ENCODE data around the gene LHPP.

The LHPP gene

DNA sequence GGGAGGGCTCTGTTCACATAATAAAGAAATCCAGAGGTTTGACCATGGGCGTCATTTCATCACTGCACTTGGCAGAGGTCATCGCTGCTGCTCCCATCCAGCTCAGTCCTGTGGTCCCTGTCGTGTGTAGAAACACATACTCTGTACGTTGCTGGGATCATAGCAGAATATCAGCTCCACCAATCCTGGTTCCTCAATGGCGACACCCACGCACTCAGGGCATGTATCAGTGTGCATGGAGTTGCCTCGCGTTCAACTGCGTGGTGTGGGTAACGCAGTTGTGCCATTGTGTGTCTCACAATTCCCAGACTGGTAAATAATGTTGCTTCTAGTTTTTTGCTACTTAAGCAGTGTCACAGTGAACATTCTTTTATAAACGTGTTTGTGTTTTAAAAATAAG, 111.1 kb downstream of the LHPP start:
- no peak overlapping the region for H4K8ac ChIP-seq (ENCODE audit: low read length)
- no peaks in the 10 kb centered on the region for H3K4me1 ChIP-seq (ENCODE audit: control insufficient read depth, insufficient read depth, low read depth, low read length)
- no peaks in the 10 kb centered on the region for H3K9me3 ChIP-seq (ENCODE audit: control insufficient read depth, low read length)
- no peaks in the 10 kb centered on the region for H3K36me3 ChIP-seq (ENCODE audit: control insufficient read depth in 1 of 2, insufficient read depth in 2 of 2, low read depth in 1 of 2, low read length in 2 of 2)
- no peak overlapping the region for H2AFZ ChIP-seq (ENCODE audit: low read depth, low read length)
- no peak overlapping the region for H2BK5ac ChIP-seq (ENCODE audit: low read depth, low read length, poor library complexity, severe bottlenecking)
- no peak overlapping the region for H3K18ac ChIP-seq (ENCODE audit: low read depth in 1 of 2, low read length in 2 of 2)
- H4K91ac ChIP-seq (ENCODE audit: low read length): peak overlapping the region; percentile 7
- no peak overlapping the region for H3K23ac ChIP-seq (ENCODE audit: low read length in 2 of 2)
- no peak overlapping the region for H2BK120ac ChIP-seq (ENCODE audit: low read depth, low read length)
- no peak overlapping the region for H3K14ac ChIP-seq (ENCODE audit: low read length in 2 of 2)
- no peak for DNase-seq
- H3K27me3 ChIP-seq (ENCODE audit: control insufficient read depth in 1 of 2, insufficient read depth in 1 of 2, low read length in 2 of 2): peaks cover 32 to 36% of the 10 kb centered on the region in 2 experiments
- H2AK5ac ChIP-seq (ENCODE audit: low read length, severe bottlenecking): no peak overlapping the region
- H2BK15ac ChIP-seq (ENCODE audit: low read depth, poor library complexity, severe bottlenecking): no peak overlapping the region
- H3K79me1 ChIP-seq (replicated peaks; ENCODE audit: low read length, poor library complexity, severe bottlenecking): no peaks in the 10 kb centered on the region
- H3K4ac ChIP-seq (ENCODE audit: low read depth in 1 of 2, low read length in 2 of 2): no peak overlapping the region
- WGBS: 88% methylated on average over 11 of the region's 11 CpGs
- no peak overlapping the region for H3K4me2 ChIP-seq (ENCODE audit: low read length, poor library complexity, severe bottlenecking)
- H3K4me3 ChIP-seq (ENCODE audit: insufficient read depth in 1 of 2, low read depth in 1 of 2, low read length in 2 of 2): no peak overlapping the region
- H3K27ac ChIP-seq (ENCODE audit: low read length, poor library complexity, severe bottlenecking): no peak overlapping the region
- no peak overlapping the region for H2BK12ac ChIP-seq (ENCODE audit: low read length in 2 of 2)
- H3K9ac ChIP-seq (ENCODE audit: low read length): no peak overlapping the region

DNA sequence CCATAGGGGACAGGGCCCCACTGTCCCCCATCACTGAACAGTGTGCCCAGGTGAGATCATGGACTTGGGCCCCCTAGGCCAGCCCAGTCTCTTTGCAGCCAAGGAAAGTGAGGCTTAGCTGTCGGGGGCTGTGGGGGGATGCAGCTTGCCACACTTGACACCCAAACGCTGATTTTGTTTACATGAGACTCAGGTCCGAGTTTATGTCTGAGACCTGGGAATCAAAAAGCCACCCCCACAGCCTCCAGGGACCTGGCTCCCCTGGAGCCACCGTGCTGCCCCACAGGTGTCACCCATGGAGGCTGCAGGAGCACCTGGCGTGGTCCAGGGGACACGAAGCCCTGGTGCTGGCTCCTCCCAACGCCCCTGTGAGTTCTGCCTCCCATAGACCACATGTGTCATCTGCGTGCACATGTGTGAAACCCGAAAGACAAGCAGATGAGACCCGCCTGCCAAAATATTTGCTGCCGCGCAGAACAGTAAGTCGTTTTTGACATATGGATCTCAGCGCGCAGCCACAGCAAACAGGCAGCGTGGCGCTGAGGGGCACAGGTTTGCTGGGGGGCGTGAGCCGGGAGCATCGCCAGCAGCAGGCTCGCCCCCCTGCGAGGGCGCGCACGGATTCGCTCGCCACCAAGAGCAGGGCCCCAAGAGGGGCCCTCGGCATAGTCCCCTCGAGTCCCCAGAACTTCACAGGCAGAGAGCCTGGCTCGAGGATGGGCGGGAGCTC, 112.3 kb downstream of the LHPP start:
- DNase-seq: no peak
- Histone ChIP-seq H3K36me3 (ENCODE audit: control insufficient read depth in 1 of 2, insufficient read depth in 2 of 2, low read depth in 1 of 2, low read length in 2 of 2) (no peaks in the 10 kb centered on the region), H4K8ac (ENCODE audit: low read length) (no peak overlapping the region), H3K4me1 (ENCODE audit: control insufficient read depth, insufficient read depth, low read depth, low read length) (no peaks in the 10 kb centered on the region), H3K18ac (ENCODE audit: low read depth in 1 of 2, low read length in 2 of 2) (no peak overlapping the region), H3K79me1 (replicated peaks; ENCODE audit: low read length, poor library complexity, severe bottlenecking) (no peaks in the 10 kb centered on the region), H3K9me3 (ENCODE audit: control insufficient read depth, low read length) (no peaks in the 10 kb centered on the region), H3K4me2 (ENCODE audit: low read length, poor library complexity, severe bottlenecking) (no peak overlapping the region), H2BK15ac (ENCODE audit: low read depth, poor library complexity, severe bottlenecking) (no peak overlapping the region), H3K27ac (ENCODE audit: low read length, poor library complexity, severe bottlenecking) (no peak overlapping the region), H3K4me3 (ENCODE audit: insufficient read depth in 1 of 2, low read depth in 1 of 2, low read length in 2 of 2) (no peak overlapping the region), H3K23ac (ENCODE audit: low read length in 2 of 2) (no peak overlapping the region), H3K14ac (ENCODE audit: low read length in 2 of 2) (no peak overlapping the region), H3K9ac (ENCODE audit: low read length) (no peak overlapping the region), H3K4ac (ENCODE audit: low read depth in 1 of 2, low read length in 2 of 2) (no peak overlapping the region), H2AFZ (ENCODE audit: low read depth, low read length) (no peak overlapping the region), H2AK5ac (ENCODE audit: low read length, severe bottlenecking) (no peak overlapping the region), H2BK5ac (ENCODE audit: low read depth, low read length, poor library complexity, severe bottlenecking) (no peak overlapping the region), H3K27me3 (ENCODE audit: control insufficient read depth in 1 of 2, insufficient read depth in 1 of 2, low read length in 2 of 2) (peaks cover 34 to 36% of the 10 kb centered on the region in 2 experiments), H2BK12ac (ENCODE audit: low read length in 2 of 2) (no peak overlapping the region), H4K91ac (ENCODE audit: low read length) (no peak overlapping the region), H2BK120ac (ENCODE audit: low read depth, low read length) (no peak overlapping the region)
- WGBS: 90% methylated on average over 31 of the region's 31 CpGs

- H3K27me3 ChIP-seq (ENCODE audit: control insufficient read depth in 1 of 2, insufficient read depth in 1 of 2, low read length in 2 of 2): peaks cover 34 to 36% of the 10 kb centered on the region in 2 experiments
- 92% methylated on average over 11 of the region's 14 CpGs for WGBS
- no peak overlapping the region for H3K9ac ChIP-seq (ENCODE audit: low read length)
- no peak overlapping the region for H3K4ac ChIP-seq (ENCODE audit: low read depth in 1 of 2, low read length in 2 of 2)
- H3K4me3 ChIP-seq (ENCODE audit: insufficient read depth in 1 of 2, low read depth in 1 of 2, low read length in 2 of 2): no peak overlapping the region
- DNase-seq: no peak
- no peaks in the 10 kb centered on the region for H3K79me1 ChIP-seq (replicated peaks; ENCODE audit: low read length, poor library complexity, severe bottlenecking)
- H3K18ac ChIP-seq (ENCODE audit: low read depth in 1 of 2, low read length in 2 of 2): no peak overlapping the region
- no peak overlapping the region for H2BK12ac ChIP-seq (ENCODE audit: low read length in 2 of 2)
- no peaks in the 10 kb centered on the region for H3K4me1 ChIP-seq (ENCODE audit: control insufficient read depth, insufficient read depth, low read depth, low read length)
- no peak overlapping the region for H4K91ac ChIP-seq (ENCODE audit: low read length)
- no peak overlapping the region for H3K23ac ChIP-seq (ENCODE audit: low read length in 2 of 2)
- no peak overlapping the region for H2BK120ac ChIP-seq (ENCODE audit: low read depth, low read length)
- no peak overlapping the region for H3K14ac ChIP-seq (ENCODE audit: low read length in 2 of 2)
- no peak overlapping the region for H2AK5ac ChIP-seq (ENCODE audit: low read length, severe bottlenecking)
- H3K27ac ChIP-seq (ENCODE audit: low read length, poor library complexity, severe bottlenecking): no peak overlapping the region
- no peaks in the 10 kb centered on the region for H3K9me3 ChIP-seq (ENCODE audit: control insufficient read depth, low read length)
- H2BK15ac ChIP-seq (ENCODE audit: low read depth, poor library complexity, severe bottlenecking): no peak overlapping the region
- H2AFZ ChIP-seq (ENCODE audit: low read depth, low read length): no peak overlapping the region
- no peak overlapping the region for H2BK5ac ChIP-seq (ENCODE audit: low read depth, low read length, poor library complexity, severe bottlenecking)
- H4K8ac ChIP-seq (ENCODE audit: low read length): no peak overlapping the region
- no peak overlapping the region for H3K4me2 ChIP-seq (ENCODE audit: low read length, poor library complexity, severe bottlenecking)
- no peaks in the 10 kb centered on the region for H3K36me3 ChIP-seq (ENCODE audit: control insufficient read depth in 1 of 2, insufficient read depth in 2 of 2, low read depth in 1 of 2, low read length in 2 of 2)
Observed at GRCh38 chr10:124574456-124575070, 112.9 kb downstream of the LHPP start.

- no peak overlapping the region for H3K4me2 ChIP-seq (ENCODE audit: low read length, poor library complexity, severe bottlenecking)
- H3K27me3 ChIP-seq (ENCODE audit: control insufficient read depth in 1 of 2, insufficient read depth in 1 of 2, low read length in 2 of 2): peaks cover 31 to 34% of the 10 kb centered on the region in 2 experiments
- H4K91ac ChIP-seq (ENCODE audit: low read length): no peak overlapping the region
- no peak overlapping the region for H3K4me3 ChIP-seq (ENCODE audit: insufficient read depth in 1 of 2, low read depth in 1 of 2, low read length in 2 of 2)
- no peaks in the 10 kb centered on the region for H3K36me3 ChIP-seq (ENCODE audit: control insufficient read depth in 1 of 2, insufficient read depth in 2 of 2, low read depth in 1 of 2, low read length in 2 of 2)
- no peak overlapping the region for H2AK5ac ChIP-seq (ENCODE audit: low read length, severe bottlenecking)
- no peak overlapping the region for H3K4ac ChIP-seq (ENCODE audit: low read depth in 1 of 2, low read length in 2 of 2)
- no peak overlapping the region for H2AFZ ChIP-seq (ENCODE audit: low read depth, low read length)
- no peak overlapping the region for H3K18ac ChIP-seq (ENCODE audit: low read depth in 1 of 2, low read length in 2 of 2)
- H2BK12ac ChIP-seq (ENCODE audit: low read length in 2 of 2): no peak overlapping the region
- no peak overlapping the region for H2BK5ac ChIP-seq (ENCODE audit: low read depth, low read length, poor library complexity, severe bottlenecking)
- H3K79me1 ChIP-seq (replicated peaks; ENCODE audit: low read length, poor library complexity, severe bottlenecking): no peaks in the 10 kb centered on the region
- H2BK15ac ChIP-seq (ENCODE audit: low read depth, poor library complexity, severe bottlenecking): no peak overlapping the region
- no peak overlapping the region for H3K27ac ChIP-seq (ENCODE audit: low read length, poor library complexity, severe bottlenecking)
- no peaks in the 10 kb centered on the region for H3K4me1 ChIP-seq (ENCODE audit: control insufficient read depth, insufficient read depth, low read depth, low read length)
- H3K14ac ChIP-seq (ENCODE audit: low read length in 2 of 2): peak overlapping the region in 1 of 2 experiments; percentile 72
- H3K9ac ChIP-seq (ENCODE audit: low read length): no peak overlapping the region
- H4K8ac ChIP-seq (ENCODE audit: low read length): no peak overlapping the region
- peaks cover 3% of the 10 kb centered on the region for H3K9me3 ChIP-seq (ENCODE audit: control insufficient read depth, low read length)
- no peak overlapping the region for H3K23ac ChIP-seq (ENCODE audit: low read length in 2 of 2)
- H2BK120ac ChIP-seq (ENCODE audit: low read depth, low read length): no peak overlapping the region
- DNase-seq: no peak
- WGBS: 80% methylated on average over 18 of the region's 22 CpGs
Observed at GRCh38 chr10:124575107-124576035, 113.7 kb downstream of the LHPP start.
